NCI-H146 (cell line): ENCODE data around the gene RAPGEF2.
"Not testable (repeated sequence)": the region's sequence is repeated elsewhere in the genome, so short reads cannot be mapped to it uniquely, and the experiment has no call there.

Experiments
- DNase-seq: peaks from one replicate; lab custom pipeline; 2025; lab: John Stamatoyannopoulos, UW

The RAPGEF2 gene

DNA sequence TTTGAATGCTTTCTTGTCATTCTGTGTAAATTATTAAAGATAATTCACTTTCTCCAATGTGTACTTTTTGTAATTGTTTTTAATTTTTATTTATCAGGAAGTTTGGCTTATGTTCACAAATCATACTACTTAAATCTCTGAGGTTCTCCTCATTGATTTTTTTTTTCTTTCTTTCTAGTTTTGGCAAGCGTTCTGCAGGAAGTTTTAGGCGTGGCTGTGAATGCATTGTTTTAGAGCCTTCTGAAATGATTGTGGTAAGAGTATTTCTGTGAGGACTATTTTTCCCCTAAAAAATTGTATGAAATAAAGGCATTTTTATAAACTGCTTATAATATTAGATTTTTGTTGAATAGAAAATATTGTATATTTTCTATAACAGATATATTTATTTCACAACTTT, 135.8 kb downstream of the RAPGEF2 start:
- DNase-seq: no peak

DNA sequence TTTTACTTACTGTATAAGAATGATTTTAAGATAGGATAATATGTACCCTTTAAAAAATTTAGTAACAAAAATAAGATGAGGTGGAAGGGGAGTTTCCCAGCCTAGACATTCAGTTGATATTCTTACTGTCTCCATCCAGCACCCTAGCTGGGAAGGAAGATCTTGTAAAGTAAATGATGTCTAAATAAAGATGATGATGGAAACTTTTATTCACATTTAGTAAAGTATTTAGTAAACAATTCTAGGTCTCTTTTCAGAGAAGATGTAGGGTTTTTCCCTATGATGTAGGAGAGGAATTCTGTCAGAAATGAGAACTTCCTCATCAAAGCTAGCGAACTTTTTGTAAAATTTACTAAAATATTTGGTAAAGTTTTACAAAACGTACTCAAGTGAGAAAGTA, 136.8 kb downstream of the RAPGEF2 start:
- no peak for DNase-seq

- DNase-seq: no peak
Measured at GRCh38 chr4:159240046-159240445, 137.2 kb downstream of the RAPGEF2 start.

- DNase-seq: no peak
Measured at GRCh38 chr4:159240687-159241086, 137.8 kb downstream of the RAPGEF2 start.

- no peak for DNase-seq
Measured at GRCh38 chr4:159242427-159242826, 139.5 kb downstream of the RAPGEF2 start.

DNA sequence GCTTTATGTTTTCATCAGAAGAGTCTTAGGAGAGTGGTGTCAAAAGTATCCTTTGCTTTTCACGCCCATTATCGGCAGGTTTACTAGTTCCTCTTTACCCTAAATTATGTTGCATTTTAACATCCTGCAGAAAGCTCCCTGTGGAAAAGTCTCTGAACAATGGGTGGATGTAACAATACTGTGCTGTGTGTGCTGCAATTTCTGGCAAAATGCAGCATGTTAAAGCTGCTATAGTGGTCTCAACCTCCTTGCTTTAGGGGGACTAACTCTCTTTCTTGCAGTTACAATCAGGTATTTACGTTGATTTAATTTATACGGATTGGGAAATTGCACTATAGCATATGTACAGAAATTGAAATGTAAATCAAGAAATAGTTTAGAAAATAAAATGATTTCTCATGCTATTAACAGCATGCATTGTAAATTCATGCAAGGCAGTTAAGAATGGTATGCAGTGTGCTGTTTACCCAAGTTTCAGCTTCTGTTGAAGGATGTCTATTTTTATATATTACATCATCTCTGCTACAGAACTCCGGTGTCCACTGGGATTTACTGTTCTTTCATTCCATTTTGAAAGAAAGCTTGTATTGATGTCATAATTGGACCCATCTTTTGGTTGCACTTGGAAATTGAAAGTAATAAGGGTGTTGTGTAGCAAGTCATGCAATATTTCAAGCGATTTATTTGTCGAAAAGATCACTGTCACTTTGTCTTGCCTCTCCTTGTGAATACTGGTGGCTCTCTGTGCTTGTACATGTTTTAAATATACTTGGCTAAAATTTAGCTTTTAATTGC, 145.7 kb downstream of the RAPGEF2 start:
- DNase-seq: peak; percentile 49

- no peak for DNase-seq
Measured at GRCh38 chr4:159250751-159251325, 148.0 kb downstream of the RAPGEF2 start.

GRCh38 chr4:159251580-159251979, 148.7 kb downstream of the RAPGEF2 start:
- not testable (repeated sequence) for DNase-seq

DNA sequence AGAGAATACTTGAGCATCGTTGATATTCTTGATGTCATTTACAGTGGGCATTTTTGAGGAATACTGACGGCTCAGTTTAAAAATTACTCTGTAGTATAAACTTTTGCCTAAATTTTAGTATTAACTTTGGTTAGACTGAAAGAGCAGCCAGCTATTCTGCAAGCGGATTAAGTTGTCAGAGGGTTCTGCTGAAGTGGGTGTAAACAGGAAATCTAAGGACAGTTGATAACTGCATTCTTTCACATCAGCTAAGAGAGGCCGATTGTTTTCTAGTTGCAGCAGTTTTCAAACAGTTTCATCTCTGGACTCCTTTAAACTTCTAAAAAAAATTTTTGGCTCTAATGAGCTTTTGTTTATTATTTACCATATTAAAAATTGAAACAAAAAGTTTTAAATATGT, 149.6 kb downstream of the RAPGEF2 start:
- no peak for DNase-seq

GRCh38 chr4:159256037-159256436, 153.2 kb downstream of the RAPGEF2 start:
- no peak for DNase-seq

DNA sequence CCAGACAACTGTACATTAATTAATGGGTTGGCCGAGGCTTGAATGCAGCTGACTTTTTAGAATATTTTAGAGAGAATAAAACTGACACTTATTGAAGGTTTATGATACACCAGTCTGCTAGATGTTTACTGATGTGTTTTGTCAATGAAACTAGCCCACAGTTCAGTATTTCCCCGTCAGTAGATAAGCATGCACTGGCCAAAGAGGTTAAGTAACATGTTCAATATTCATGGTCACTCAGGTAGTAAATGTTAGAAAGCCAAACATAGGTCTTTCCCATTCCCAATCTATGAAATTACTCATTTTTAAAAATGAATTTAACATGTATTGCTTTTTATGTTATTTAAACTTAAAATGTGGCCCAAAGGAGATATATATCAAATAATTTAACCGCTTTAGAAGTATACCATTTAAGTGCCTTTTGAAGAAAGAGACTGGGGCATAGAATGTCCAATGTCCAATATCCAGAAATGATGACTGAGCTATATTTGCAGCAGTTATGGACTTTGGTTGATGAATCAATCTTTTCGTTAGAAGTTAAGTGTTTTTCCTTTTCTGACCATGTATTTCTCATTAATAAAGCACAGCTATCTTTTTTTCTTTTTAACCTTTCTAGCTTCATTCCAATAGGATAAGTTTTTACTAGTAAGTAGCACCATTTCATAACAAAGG, 156.1 kb downstream of the RAPGEF2 start:
- DNase-seq: no peak

DNA sequence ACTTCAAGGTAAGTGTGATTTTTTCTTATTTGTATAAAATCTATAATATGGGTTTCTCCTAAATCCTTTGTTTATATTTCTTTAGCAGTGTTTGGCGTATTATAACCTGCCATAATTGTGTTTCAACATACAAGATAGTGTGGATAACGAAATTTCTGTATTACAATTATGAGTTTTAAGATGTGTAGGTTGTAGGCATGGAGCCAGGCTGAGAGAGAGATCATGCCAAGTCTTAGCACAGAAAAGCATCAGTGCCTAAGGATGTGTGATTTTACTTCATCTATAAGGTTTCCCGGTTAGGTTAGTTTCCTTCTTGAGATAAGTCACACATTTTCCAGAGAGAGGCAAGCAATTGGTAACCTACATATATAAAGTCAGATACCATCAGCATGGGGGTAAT, 161.2 kb downstream of the RAPGEF2 start:
- DNase-seq: no peak

DNA sequence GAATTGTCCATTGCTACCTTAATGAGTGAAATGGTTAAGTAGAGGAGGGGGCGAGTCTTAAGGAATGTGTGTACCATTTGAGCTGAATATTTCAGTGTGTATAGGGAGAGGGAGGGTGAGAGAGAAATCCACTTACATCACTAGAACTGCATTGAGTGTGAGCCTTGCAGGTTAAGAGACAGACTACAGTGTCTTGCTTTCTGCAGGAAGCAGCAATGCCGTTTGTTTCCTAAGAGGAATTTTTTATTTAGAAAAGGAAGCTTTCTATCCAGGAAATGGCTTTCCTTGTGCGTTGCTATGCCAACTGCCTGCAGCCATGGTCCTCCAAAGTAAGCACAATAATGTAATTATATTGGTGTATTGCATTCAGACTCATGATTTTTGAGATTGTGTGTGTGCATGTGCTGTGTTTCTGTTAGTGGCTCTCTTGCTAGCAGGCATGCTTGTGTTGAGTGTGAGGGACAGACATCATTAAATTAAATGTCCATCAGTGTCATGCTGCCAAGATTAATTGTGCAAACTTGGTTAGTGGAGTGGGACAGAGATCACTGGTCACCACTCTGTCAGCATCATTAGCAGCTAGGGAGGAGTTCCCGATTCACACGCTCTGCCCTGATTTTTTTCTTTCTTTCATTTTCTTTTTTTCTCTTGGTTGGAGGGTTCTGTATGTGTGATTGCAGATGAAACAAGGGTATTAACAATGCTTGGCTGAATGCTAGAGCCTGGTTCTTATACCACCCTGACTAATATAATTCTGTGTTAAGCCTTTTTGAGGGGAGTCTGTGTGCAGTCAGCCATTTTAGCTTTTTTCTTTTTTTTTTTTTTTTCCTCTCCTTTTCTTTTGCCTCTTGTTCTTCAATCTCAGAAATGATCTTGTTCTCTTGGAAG, 164.3 kb downstream of the RAPGEF2 start:
- DNase-seq: no peak

- no peak for DNase-seq
Measured at GRCh38 chr4:159267869-159268285, 165.0 kb downstream of the RAPGEF2 start.

GRCh38 chr4:159268607-159269006, 165.7 kb downstream of the RAPGEF2 start:
- DNase-seq: no peak

GRCh38 chr4:159269116-159269515, 166.2 kb downstream of the RAPGEF2 start:
- DNase-seq: no peak

DNA sequence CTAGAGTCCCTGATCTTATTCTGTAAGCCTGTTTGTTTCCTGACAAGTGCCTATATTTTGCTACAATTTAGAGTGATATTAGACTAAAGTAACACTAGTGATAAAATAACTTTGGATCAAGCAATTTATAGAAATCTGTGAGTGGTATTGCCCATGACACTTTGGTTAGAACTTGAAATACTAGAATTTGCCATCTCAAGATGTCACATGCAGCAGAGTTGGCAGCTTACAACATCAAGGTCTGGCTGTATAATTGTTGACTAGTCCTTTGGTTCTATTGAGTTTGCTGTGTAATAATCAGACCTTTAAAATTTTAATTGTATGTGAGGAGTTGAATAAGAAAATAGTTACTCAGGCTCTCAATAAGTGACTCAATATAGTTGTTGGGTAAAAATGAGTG, 167.1 kb downstream of the RAPGEF2 start:
- no peak for DNase-seq

DNA sequence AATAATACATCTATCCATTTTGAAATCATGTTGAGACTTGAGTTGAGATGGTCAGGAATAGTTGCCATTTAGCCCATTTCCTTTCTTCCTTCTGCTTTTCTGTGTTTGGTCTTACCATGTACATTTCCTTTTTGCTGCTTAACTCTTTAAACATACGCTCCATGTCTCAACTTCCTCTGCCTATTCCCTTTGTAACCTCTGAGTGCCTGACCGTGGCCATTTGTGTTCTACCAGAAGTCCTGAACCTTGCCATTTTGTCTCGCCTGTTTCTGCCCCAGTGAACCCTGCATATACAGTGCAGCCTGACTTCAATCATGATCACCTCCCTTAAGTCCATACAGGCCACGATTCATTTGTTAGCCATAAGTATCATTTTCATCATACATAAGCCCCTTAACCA, 169.0 kb downstream of the RAPGEF2 start:
- DNase-seq: no peak

- DNase-seq: no peak
Measured at GRCh38 chr4:159272273-159273140, 169.6 kb downstream of the RAPGEF2 start.

GRCh38 chr4:159273141-159273438, 170.2 kb downstream of the RAPGEF2 start:
- DNase-seq: peak; percentile 25

GRCh38 chr4:159273841-159274240, 171.0 kb downstream of the RAPGEF2 start:
- DNase-seq: no peak
